GM18505 (cell line): ENCODE data around the gene AHNAK.

Experiments
- ATAC-seq: cut with Tn5 transposase; IDR thresholded peaks from one replicate; pipeline ENCODE4 v1.9.1; 2021; ENCODE audit not compliant: unreplicated experiment
- POLR2A ChIP-seq: IDR thresholded peaks from 4 replicates; pipeline ENCODE4 v1.6.1; 2011; ENCODE audit warnings: borderline replicate concordance; ENCODE audit not compliant: insufficient read depth, insufficient read length; ENCODE audit errors: extremely low read depth

Gene AHNAK

DNA sequence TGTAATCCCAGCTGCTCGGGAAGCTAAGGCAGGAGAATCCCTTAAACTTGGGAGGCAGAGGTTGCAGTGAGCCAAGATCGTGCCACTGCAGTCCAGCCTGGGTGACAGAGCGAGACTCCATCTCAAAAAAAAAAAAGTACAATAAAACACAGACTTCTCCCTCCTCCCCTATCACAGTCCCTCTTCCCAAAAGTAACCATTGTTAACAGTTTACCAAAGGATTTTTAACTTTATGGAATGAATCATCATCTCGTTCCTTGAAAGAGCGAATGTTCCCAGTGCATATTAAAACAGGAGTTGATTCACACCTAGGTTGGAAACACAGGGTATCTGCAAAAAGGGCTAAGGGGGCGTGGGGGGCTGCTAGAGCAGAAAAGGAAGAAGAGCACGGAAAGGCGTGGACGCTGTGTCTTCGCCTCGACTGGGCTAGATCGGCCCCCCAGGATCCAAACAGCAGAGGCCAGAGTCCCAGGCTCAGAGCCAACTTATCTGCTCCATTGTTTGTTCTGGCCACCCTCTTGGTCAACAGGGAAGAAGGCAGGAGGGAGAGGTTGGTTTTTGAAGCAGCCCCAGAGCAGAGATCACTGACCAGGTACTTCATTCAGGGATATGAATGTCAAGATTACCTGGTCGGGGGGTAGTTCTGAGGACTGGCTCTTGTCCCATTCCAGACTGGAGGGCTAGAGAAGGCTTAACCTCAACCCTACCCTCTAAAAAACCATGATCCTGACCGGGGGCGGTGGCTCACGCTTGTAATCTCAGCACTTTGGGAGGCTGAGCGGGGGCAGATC lies 2.1 kb upstream of the AHNAK start:
- ATAC-seq: no peak
- TF ChIP-seq POLR2A: no peak

DNA sequence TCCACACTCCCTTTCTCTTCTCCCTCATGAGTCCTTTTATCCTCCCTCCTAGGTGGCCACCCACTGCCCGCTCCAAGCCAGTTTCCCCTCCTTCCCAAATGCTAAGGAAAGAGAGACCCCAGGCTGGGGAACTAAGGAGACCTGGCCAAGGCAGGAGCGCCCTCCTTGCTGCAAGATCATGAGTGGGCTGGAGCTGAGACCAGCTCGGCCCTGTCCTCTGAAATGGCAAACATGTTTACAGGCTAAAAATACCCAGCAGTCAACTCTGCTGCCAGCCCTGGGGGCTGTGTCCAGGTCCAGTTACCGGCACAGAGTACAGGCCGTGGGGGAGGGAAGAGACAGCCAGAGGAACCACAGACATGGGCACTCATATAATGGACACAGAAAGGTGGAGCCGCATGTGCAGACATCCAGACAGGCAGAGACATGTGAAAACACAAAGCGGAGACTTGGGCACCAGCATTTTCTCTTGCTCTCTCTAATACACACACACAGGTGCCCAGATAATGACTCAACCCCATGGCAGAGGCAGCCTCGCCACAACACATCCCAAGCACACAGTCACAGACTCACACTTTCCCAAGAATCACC lies 1.2 kb upstream of the AHNAK start:
- TF ChIP-seq POLR2A: no peak
- ATAC-seq: no peak

DNA sequence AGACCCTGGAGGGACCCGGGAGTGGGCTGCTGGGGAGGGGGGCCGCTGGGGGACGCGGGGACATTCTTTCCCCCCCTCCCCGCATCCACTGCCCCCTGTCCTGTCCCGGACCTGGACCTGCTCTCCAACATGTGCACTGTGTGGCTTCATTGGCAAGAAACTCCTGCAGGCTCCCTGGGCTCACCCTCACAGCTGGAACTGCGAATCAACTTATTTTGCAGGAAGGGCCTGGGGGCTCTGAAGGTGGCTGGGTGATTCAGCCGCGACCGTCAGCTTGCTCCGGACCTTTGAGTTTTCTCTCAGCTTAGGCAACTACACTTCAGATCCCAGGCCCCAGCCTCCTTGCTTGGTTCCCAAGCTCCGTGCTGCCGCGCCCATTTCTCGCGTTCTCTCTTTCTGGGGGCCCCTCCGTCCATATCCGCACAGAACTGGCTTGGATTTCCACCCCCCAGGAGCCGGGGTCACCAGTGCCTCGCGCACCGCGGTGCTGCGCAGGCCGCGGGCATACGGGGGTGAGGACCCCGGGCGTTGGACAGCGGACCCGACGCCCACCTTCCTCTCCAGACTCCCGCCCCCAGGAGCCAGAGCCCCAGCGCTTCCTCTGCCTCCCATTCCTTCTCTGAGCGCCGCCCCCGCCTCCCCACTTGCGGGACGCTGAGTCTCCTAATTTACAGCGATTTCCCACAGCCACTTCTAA lies 471 bp upstream of the AHNAK start:
- no peak for TF ChIP-seq POLR2A
- no peak for ATAC-seq

DNA sequence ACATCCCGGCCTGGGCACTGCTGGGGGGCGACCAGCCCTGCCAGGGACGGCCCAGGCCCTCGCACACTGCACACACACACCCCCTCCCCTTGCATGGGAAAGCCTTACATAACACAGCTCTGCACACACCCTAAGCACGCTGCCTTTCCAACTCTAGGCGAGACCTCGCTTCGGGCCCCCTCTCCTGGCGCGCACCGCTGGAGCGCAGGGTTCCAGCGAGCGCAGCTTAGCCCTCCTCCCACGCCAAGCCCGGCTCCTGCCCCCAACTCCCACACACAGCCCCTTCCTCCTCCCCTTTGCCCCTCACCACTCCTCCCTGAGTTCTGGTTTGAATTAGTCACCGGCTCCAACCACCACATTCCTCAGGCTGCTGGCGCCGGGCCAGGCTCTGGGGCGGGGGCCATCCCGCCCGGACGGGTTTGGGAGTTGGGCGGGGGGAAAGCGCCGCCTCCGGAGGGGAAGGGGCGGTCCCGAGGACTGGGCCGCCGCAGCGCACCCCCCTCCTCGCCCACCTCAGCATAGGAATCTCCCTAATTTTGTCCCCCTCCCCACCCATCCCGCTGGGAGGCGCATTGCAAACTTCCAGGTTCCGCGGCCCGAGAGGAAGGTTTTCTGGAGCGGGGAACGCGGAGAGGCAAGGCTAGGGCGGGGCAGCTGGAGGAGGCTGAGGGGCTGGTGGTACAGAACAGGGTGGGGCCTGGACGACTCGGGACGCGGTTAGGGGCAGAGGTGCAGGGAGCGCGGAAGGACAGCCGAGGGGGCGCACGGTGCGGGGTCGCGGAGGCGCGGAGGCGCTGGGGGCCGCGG lies 966 bp downstream of the AHNAK start:
- ATAC-seq: no peak

DNA sequence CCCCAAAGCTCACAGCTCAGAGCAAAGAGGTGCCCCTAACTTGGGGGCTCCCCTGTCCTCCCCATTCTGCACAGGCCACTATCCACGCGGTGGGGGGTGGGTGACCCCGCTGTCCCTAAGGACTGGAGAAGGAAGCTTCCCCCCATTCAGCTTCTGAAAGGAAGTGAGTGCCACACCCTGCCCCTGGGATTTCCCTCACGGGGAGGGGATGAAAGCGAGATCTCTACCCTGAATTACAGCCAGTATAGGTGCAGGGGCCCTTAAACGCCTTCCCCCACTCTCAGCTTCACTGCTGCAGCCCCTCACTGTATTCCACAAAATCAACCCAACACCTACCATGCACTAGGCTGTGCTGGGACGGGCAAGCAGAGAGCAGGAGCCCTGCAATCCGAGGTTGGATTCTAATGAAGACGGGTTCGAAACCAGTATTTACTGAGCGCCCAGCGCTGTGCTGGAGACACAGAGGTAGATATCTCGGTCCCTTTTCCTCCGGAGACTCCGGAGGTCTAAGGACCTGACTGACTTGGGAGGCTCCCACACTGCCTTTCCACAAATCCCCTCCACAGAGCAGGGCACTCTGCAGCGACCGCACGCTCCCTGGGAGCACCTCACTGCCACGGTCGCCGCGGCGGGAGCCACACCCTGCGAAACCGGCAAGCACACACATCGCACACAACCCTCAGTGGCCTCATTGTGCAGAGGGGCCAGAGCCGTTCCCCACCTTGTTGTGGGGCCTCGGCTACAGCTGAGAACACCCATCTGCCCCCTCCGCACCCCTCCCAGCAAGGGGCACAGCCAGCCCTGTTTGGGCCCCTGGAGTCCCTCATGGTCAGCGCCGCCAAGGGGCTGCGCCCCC lies 1.8 kb downstream of the AHNAK start:
- no peak for ATAC-seq
- peak; percentile 16 for TF ChIP-seq POLR2A

More for the DNA sequence above, 966 bp downstream of the AHNAK start:
- TF ChIP-seq POLR2A: no peak

DNA sequence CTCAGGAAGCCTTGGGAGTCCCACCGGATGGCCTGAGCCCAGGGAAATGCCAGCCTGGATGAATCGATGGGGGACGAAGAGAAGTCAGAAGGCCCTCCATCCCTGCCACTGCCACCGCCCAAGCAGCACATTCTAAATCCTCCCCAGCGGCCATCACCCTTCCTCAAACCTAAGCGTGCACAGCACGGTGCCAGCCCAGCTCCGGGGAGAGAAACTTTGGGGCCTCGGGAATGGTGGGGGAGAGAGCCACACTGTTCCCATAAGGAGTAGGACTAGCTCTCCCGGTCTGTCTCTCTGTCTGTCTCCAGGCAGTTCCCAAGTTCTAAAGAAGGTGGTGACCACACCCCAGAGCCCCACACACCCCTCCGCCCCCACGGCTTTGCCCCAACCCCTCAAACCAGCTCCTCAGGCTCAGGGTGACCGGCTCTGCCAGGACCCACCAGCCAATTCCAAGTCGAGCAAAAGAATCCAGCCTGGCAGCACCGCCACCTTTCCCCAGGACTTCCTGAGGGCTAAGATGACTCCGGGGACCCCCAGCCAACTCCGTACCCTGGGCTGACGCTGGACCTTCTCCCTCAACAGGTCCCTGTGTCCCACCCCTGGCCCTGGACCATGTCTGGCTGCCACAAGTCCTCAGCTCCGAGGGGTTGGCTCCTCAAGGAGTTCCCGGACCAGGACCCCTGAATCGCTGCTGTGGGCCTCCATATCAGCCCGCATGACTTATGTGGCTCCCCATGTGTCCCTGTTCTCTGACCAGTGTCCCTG lies 2.7 kb downstream of the AHNAK start:
- TF ChIP-seq POLR2A: no peak
- ATAC-seq: no peak

DNA sequence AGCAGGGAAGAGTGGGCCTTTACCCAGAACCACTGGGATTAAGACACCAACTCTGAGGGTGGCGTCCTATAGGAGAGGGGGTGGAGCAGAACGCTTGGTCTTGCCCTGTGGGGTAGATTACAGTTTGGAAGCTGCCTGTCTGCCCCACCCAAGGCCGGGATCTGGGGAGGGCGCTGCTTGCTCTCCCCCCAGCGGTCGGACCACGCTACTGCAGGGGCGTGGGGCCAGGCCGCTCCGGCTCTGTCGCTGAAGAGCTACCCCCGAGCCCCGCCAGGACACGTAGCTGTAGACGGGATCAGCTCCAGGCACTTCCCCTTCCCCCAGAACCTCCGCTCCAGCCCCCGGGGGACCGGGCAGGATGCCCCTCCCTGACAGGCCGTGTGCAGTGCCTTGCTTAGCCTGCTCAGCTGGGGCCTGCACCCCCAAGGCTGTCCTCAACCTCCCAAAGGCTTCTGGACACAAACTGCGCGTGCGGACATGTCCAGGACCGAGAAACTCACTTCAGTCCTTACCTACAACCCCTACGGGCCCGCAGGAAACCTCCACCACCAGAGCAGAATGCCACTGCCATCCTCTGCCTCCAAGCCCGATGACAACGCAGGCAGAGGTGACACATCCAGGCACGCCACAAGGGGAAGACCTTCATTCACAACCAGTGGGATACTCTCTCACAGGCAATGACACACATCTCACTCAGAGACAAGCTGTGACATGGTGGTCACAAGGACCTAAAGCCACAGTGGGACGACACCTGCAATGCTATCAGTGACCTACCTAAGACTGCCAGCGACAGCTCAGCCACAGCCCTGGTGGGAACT lies 3.6 kb downstream of the AHNAK start:
- no peak for TF ChIP-seq POLR2A
- no peak for ATAC-seq

DNA sequence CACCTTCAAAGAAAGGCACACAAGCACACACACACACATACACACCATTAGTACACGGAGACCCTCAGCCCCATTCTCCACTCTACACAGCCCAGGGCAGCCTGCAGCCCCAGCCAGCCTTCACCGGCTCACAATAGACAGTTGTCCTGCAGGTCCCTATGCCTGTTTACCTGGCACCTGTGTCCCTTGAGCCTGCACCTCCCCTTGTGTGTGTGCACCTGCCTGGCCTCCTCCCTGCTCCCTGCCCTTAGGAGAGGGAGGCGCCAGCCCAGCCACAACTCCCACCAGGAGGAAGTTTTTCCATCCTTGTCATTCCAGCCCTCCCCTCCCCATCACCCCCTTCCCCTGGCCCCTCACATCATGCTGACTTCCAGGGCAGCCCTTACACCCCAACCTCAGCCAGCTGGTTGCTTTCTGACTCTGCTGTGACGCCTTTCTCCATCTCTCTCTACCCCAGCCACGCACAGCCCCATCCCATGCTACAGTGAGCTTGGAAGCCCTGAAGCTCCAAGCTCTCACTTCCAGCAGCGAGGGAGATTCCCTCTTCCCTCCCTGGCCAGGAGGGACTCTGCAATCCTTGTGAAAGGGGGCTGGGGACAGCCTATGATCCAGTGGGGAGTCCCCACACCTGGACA lies 4.4 kb downstream of the AHNAK start:
- no peak for TF ChIP-seq POLR2A
- ATAC-seq: no peak

DNA sequence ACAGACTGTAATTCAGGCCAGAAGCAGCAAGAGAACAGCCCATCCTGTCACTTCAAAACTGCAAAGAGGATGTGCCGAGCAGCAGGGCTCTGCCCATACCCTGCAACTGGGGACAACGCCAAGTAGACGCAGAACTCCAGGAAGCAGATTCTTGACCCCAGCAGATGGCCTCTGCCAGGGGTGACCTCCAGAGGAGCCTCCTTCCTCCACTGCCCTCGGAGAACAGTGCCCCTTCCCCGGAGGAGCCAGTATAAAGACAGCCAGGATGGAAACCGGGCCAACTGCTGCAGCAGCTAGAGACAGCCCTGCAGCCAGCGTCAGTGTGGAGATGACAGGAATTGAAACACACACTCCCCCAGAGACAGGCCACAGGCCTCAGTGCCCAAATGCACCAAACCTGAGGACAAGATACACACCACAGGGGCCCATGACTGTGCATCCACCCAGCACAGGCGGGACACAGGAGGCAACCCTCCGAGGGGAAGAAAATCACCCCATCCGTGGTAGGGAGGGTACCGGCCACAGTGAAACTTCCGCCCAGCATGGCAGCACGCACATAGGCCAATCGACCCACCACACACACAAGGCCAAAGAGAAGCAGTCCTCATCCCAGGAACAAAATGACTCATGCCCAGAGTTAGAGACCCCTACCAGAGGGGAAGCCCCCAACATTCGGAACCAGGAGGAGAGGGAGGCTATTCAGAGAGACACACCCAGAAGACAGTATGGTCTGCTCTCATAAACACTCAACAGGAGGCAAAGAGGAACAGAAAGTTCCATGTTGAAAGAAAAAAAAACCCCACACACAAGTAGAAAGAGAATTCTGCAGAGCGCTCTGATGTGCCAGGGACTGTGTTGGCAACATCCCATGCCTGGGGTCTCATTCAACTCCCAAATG lies 5.6 kb downstream of the AHNAK start:
- ATAC-seq: peak; percentile 42
- no peak for TF ChIP-seq POLR2A

DNA sequence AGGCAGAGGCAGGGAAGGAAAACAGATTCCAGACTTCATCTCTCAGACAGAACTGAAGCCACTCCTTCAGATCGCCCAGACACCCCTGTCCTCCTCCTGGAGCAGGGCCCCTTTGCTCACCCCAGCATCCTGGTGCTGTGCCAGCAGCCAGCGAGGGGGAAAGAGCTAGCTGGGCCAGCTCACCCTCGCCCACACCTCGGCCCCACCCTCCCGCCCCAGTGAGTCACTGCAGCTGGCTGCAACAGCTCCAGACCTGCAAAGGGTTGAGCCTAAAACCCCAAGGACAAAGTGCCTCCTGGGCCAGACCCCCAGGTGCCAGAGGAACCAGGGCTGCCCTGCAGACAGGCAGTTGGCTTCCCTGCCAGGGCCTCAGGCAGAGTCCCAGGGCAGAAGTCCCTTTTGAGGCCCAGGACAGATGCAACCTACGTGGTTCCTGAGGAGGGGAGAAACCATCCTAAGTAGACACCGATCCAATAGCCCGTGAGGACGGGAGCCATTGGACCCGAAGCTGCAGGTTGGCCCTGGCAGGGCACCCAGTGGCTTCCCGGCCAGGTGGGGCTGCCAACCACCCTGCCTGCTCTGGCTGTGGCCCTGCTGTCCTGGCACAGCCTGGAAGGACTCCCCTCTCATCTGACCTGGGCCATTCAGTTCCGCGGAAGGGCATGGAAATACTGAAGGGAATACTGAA lies 7.2 kb downstream of the AHNAK start:
- no peak for ATAC-seq
- no peak for TF ChIP-seq POLR2A
